Endothelial cell of umbilical vein (primary cell): Measurements from ENCODE around the gene MT1E. TPM values are rescaled to one million over a fixed set of nuclear protein-coding genes. Genes with fewer than 3 reads are reported as not detected.
A peak's percentile ranks its signal among the peaks of the same experiment; 100 is the strongest.

Source experiments
- BruUV-seq: library from RNA; stranded (reverse); fragments of 400-500 nt; replicated peaks from 2 replicates; lab custom pipeline; 2021; lab: Mats Ljungman, UMichigan
- CTCF ChIA-PET: fragments of 300-600, 350-600 bp; sonication (Branson Sonifier 250); formaldehyde crosslinking; loops from one replicate; lab custom pipeline; 2021; ENCODE audit warnings: antibody characterized with exemption, inconsistent platforms; lab: Charles Lee
- POLR2A ChIA-PET: fragments of 300-600, 350-600 bp; sonication (Branson Sonifier 250); formaldehyde crosslinking; loops from one replicate; lab custom pipeline; 2021; ENCODE audit warnings: antibody characterized with exemption, inconsistent platforms; lab: Charles Lee
- DNase-seq: peaks from one replicate; pipeline ENCODE4 v3.0.0-alpha.2; 2011; ENCODE audit warnings: low read depth, low spot score
- FAIRE-seq: peaks from 2 replicates; lab custom pipeline; 2011; peaks lifted over from hg19 to GRCh38; lab: Jason Lieb, UNC
- H2AFZ ChIP-seq: 2 replicates; pipeline ENCODE4 v1.6.0; 2012; ENCODE audit warnings: low read depth, low read length, control low read depth, inconsistent platforms
- H3K27ac ChIP-seq: 2 replicates; pipeline ENCODE4 v1.5.1; 2011; ENCODE audit warnings: low read depth, mild to moderate bottlenecking, control low read depth, low read length, moderate library complexity; ENCODE audit not compliant: insufficient read depth
- H3K27me3 ChIP-seq, 2 experiments: 2 replicates each; pipeline versions ENCODE4 v1.6.0 to v1.6.1; 2011; ENCODE audit warnings: low read length in 2 of 2, mixed read lengths in 1 of 2; ENCODE audit not compliant: control insufficient read depth in 2 of 2, insufficient read depth in 2 of 2
- H3K36me3 ChIP-seq, 2 experiments: 2 replicates in 1 of 2; 3 replicates in 1 of 2; pipeline ENCODE4 v1.5.1; 2011; ENCODE audit warnings: low read length in 2 of 2, mild to moderate bottlenecking in 1 of 2, moderate library complexity in 1 of 2; ENCODE audit not compliant: control insufficient read depth in 2 of 2, insufficient read depth in 2 of 2; ENCODE audit errors: extremely low read depth in 1 of 2
- H3K4me1 ChIP-seq: 3 replicates; pipeline ENCODE4 v1.5.1; 2011; ENCODE audit warnings: mild to moderate bottlenecking, low read length; ENCODE audit not compliant: control insufficient read depth, insufficient read depth; ENCODE audit errors: extremely low read depth
- H3K4me2 ChIP-seq: 2 replicates; pipeline ENCODE4 v1.6.1; 2011; ENCODE audit warnings: low read length, control low read depth, mixed read lengths; ENCODE audit not compliant: insufficient read depth
- H3K4me3 ChIP-seq, 3 experiments: fragments of 200-600 bp in 1 of 3; sonication (generic), shearing (Covaris generic) in 1 of 3; replicated peaks in 1 of 3; 2 replicates each; pipeline ENCODE4 v1.5.1; 2011 to 2016; ENCODE audit warnings: control low read depth in 3 of 3, low read length in 3 of 3, mild to moderate bottlenecking in 2 of 3, inconsistent platforms in 1 of 3, low read depth in 1 of 3, moderate library complexity in 1 of 3; ENCODE audit not compliant: insufficient read depth in 1 of 3
- H3K79me2 ChIP-seq: 2 replicates; pipeline ENCODE4 v1.6.0; 2012; ENCODE audit warnings: low read length, inconsistent platforms; ENCODE audit not compliant: control insufficient read depth, insufficient read depth
- H3K9ac ChIP-seq: replicated peaks from 2 replicates; pipeline ENCODE3; 2011; ENCODE audit warnings: low read length, control low read depth; ENCODE audit not compliant: insufficient read depth; ENCODE audit errors: extremely low read depth
- H3K9me1 ChIP-seq: replicated peaks from 3 replicates; pipeline ENCODE4 v1.6.0; 2011; ENCODE audit warnings: mild to moderate bottlenecking, low read length; ENCODE audit not compliant: control insufficient read depth, insufficient read depth; ENCODE audit errors: extremely low read depth
- H3K9me3 ChIP-seq: replicated peaks from 2 replicates; pipeline ENCODE4 v1.5.1; 2012; ENCODE audit warnings: low read length, inconsistent platforms; ENCODE audit not compliant: control insufficient read depth, insufficient read depth
- H4K20me1 ChIP-seq: replicated peaks from 2 replicates; pipeline ENCODE3; 2011; ENCODE audit warnings: mild to moderate bottlenecking, low read length; ENCODE audit not compliant: control insufficient read depth, insufficient read depth; ENCODE audit errors: extremely low read depth
- CTCF ChIP-seq, 2 donors: IDR thresholded peaks; 1 replicate in 1 of 2; 2 replicates in 1 of 2; pipeline ENCODE4 v1.5.1; 2011; ENCODE audit warnings: low read length in 2 of 2, mild to moderate bottlenecking in 2 of 2, moderate library complexity in 2 of 2, control low read depth in 1 of 2, inconsistent platforms in 1 of 2, low read depth in 1 of 2; ENCODE audit not compliant: insufficient read depth in 1 of 2; ENCODE audit errors: extremely low read depth in 1 of 2
- EZH2 ChIP-seq: IDR thresholded peaks from 2 replicates; pipeline ENCODE4 v1.6.1; 2012; ENCODE audit warnings: borderline replicate concordance, low read depth, mild to moderate bottlenecking, moderate library complexity, low read length, inconsistent platforms; ENCODE audit not compliant: severe bottlenecking
- FOS ChIP-seq: IDR thresholded peaks from 2 replicates; pipeline ENCODE4 v1.6.1; 2011; ENCODE audit warnings: mild to moderate bottlenecking, low read length, moderate library complexity, borderline replicate concordance; ENCODE audit not compliant: insufficient read depth
- GATA2 ChIP-seq: IDR thresholded peaks from 2 replicates; pipeline ENCODE4 v1.7.0; 2011; ENCODE audit warnings: low read depth, mild to moderate bottlenecking, moderate library complexity, mixed read lengths, low read length; ENCODE audit not compliant: insufficient read length, insufficient read depth
- JUN ChIP-seq: IDR thresholded peaks from 2 replicates; pipeline ENCODE4 v1.6.1; 2011; ENCODE audit warnings: borderline replicate concordance, low read depth; ENCODE audit not compliant: insufficient read length, insufficient read depth
- MAX ChIP-seq: IDR thresholded peaks from 2 replicates; pipeline ENCODE4 v1.6.1; 2011; ENCODE audit not compliant: insufficient read depth, insufficient read length
- MYC ChIP-seq: IDR thresholded peaks from one replicate; pipeline ENCODE4 v1.6.1; 2011; ENCODE audit warnings: mild to moderate bottlenecking, low read depth, low read length
- POLR2A ChIP-seq: IDR thresholded peaks from 2 replicates; pipeline ENCODE4 v1.6.1; 2012; ENCODE audit warnings: low read depth, mild to moderate bottlenecking, control low read depth, low read length
- POLR2AphosphoS5 ChIP-seq: IDR thresholded peaks from 2 replicates; pipeline ENCODE4 v1.6.1; 2012; ENCODE audit warnings: low read depth, mild to moderate bottlenecking, control low read depth, low read length, moderate library complexity; ENCODE audit not compliant: insufficient read depth
- dilution Hi-C: fragments of 300-500 bp; cut with MboI; formaldehyde crosslinking; loops from one replicate; pipeline ENCODE4 v1.15.0; 2019; ENCODE audit warnings: low sequenced_read_pairs; ENCODE audit not compliant: extremely low pct_ligation_motif_present
- intact Hi-C: fragments of 100-400 bp; cut with micrococcal nuclease; formaldehyde crosslinking; loops from one replicate; pipeline ENCODE4 v1.10.0; 2022
- polyA plus RNA-seq, 4 experiments: library from polyadenylated mRNA; depleted of rRNA in 3 of 4; stranded (reverse) in 3 of 4; unstranded in 1 of 4; fragments of >200 nt; gene quantifications; 2 replicates each; pipeline versions ENCODE4 v1.2.1 to v1.2.3, GENCODE V29; 2011 to 2012; ENCODE audit warnings: missing spikeins in 1 of 4
- total RNA-seq: library from RNA; stranded (reverse); gene quantifications from 2 replicates; pipeline ENCODE4 v1.2.3, GENCODE V29; 2021

MT1E gene
- total and polyA plus RNA-seq, 2 donors (not counting 3 experiments of a cell fraction or from before 2014, with no cell fraction given): 208 to 346 TPM

- H3K9ac ChIP-seq: peak overlapping the region; percentile 95
- FAIRE-seq (peak; percentile 69), DNase-seq (peak; percentile 73)
- H3K4me2 ChIP-seq: peak overlapping the region; percentile 81
- ChIA-PET CTCF (interaction anchor here (0.7 to 2.1 kb wide), 6 partner anchors 9 to 96 kb away, joined by 3 to 7 read pairs (median 3); no protein-coding TSS in a partner anchor), POLR2A (interaction anchor here (4.5 kb wide), 1 partner anchor 16 kb away, joined by 51 read pairs; the partner anchor contains the start of gene MT1E)
- no peaks in the 10 kb centered on the region for H3K9me1 ChIP-seq
- no peaks in the 10 kb centered on the region for H4K20me1 ChIP-seq
- no peaks in the 10 kb centered on the region for H3K9me3 ChIP-seq
- no peaks in the 10 kb centered on the region for H3K27me3 ChIP-seq
- peaks cover 28% of the 10 kb centered on the region for H3K79me2 ChIP-seq
- no TSS peak for BruUV-seq
- TF ChIP-seq POLR2A (peak; percentile 95), POLR2AphosphoS5 (peak; percentile 97), FOS (peak; percentile 4), MYC (no peak), CTCF (IDR thresholded peaks at IDR 0.05; ENCODE audit: extremely low read depth in 1 of 2, insufficient read depth in 1 of 2, low read depth in 1 of 2, low read length in 2 of 2) (no peak), EZH2 (no peak), GATA2 (no peak), MAX (peak; percentile 3), JUN (no peak)
- H3K4me3 ChIP-seq: peak overlapping the region in 2 of 3 experiments; percentile 50 to 93
- H3K36me3 ChIP-seq: no peaks in the 10 kb centered on the region
- H2AFZ ChIP-seq: no peak overlapping the region
- peaks cover 77% of the 10 kb centered on the region for H3K4me1 ChIP-seq
- peak overlapping the region; percentile 99 for H3K27ac ChIP-seq
- intact Hi-C loops (no loop called here), dilution Hi-C loops (no loop called here)
Observed at GRCh38 chr16:56610017-56610608, 15.5 kb upstream of the MT1E start.
